Adrenal gland (tissue), 5 donors: ENCODE measurements around the gene SCN2A.

Source experiments
- POLR2A ChIP-seq, 2 donors: fragments of 450-650 bp; IDR thresholded peaks; one replicate each; pipeline ENCODE4 v1.6.1; 2017; ENCODE audit warnings: antibody characterized with exemption in 2 of 2, mild to moderate bottlenecking in 2 of 2, moderate library complexity in 1 of 2
- TF ChIP-seq, protein P1 (sequence below), 6 experiments: fragments of 450-650 bp in 4 of 6; fragments of 200-600 bp in 2 of 6; sonication (generic) in 1 of 6; IDR thresholded peaks; 1 replicate in 5 of 6; 2 replicates in 1 of 6; pipeline versions ENCODE4 v1.5.1 to v1.8.0; 2016 to 2021; ENCODE audit warnings: antibody characterized with exemption in 6 of 6, mild to moderate bottlenecking in 2 of 6, moderate library complexity in 1 of 6
- donor health status: DM: no; HTN: no; CAD: no.

DNA sequence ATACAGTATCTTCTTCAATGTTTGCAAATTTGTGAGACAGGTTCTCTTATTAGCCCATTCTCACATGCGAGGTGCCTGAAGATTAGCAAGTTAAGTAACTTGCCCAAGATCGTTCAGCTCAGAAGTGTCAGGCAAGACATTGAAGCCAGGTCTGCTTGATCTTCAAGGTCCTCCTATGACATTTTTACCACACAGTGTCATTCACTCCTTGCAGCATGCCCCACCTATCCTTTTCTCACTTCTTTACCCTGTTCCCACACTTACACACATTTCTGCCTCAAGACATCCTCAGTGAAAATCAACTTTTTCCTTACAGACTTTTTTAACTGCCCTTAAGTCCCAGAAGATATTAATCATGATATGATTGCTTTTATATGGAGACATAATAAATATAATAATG lies 73.8 kb downstream of the SCN2A start:
- TF ChIP-seq POLR2A (IDR thresholded peaks at IDR 0.05), result no peak
- TF ChIP-seq, protein P1, sequence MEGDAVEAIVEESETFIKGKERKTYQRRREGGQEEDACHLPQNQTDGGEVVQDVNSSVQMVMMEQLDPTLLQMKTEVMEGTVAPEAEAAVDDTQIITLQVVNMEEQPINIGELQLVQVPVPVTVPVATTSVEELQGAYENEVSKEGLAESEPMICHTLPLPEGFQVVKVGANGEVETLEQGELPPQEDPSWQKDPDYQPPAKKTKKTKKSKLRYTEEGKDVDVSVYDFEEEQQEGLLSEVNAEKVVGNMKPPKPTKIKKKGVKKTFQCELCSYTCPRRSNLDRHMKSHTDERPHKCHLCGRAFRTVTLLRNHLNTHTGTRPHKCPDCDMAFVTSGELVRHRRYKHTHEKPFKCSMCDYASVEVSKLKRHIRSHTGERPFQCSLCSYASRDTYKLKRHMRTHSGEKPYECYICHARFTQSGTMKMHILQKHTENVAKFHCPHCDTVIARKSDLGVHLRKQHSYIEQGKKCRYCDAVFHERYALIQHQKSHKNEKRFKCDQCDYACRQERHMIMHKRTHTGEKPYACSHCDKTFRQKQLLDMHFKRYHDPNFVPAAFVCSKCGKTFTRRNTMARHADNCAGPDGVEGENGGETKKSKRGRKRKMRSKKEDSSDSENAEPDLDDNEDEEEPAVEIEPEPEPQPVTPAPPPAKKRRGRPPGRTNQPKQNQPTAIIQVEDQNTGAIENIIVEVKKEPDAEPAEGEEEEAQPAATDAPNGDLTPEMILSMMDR (IDR thresholded peaks at IDR 0.05), result no peak
